T-helper 1 cell (primary cell): ENCODE results near the gene VIPR2.

Experiments
- DNase-seq, 5 donors: peaks; one replicate each; pipeline ENCODE4 v3.0.0-alpha.2; 2012 to 2020

The VIPR2 gene

DNA sequence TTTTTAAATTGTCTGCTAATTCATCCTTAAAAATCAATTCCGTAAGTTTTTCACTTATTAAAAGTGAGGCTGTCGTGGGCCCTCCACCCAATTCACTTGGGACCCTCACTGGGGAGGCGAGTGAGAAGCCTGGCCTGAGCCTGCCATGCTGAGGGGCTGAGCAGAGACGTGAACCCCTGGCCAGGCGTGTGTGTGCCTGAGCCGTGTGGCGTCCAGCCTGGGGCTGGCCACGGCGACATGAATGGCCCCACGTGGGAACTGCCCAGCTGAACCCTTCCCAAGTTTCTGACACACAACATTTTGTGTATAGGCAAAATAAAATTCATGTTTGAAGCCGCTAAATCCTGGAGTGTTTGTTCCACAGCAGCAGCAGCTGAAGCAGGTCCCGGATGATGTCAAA lies 13.0 kb upstream of the VIPR2 start:
- no peak for DNase-seq

DNA sequence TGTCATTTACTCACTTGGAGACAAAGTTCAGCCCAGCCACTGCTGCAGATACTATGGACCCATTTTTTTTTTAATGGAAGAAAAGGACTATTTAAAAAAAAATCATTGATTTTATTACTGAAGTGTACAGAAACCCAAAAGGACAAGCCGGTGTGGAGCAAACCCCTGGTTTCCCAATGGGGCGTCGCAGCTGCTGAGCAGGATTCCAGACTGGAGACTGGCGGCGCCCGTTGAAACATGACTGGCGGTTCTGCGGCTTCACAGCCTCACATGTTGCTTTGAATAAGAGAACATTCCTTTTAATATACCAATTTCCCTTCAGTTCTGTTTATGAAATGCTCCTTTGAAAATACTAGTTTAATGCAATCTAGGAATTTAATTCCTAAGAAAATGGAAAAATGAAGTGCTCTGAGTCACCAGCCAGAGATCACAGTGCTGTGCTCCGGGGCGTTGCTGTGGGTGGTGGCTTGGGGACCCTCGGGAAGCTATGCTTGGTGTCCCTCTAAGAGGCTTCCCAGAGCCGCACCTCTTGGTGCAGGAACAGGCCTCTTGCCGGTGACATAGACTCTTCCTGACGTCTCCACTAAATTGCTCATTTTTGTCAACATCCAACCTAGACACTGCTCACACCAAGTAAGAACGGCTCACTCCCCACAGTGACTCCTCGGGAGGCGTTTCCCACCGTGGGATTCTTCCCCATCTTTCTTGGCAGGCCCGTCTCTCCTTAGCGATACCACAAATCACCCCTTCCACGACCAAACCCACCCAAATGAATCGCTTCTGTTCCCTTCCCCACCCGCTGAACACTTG lies 12.0 kb upstream of the VIPR2 start:
- no peak for DNase-seq

DNA sequence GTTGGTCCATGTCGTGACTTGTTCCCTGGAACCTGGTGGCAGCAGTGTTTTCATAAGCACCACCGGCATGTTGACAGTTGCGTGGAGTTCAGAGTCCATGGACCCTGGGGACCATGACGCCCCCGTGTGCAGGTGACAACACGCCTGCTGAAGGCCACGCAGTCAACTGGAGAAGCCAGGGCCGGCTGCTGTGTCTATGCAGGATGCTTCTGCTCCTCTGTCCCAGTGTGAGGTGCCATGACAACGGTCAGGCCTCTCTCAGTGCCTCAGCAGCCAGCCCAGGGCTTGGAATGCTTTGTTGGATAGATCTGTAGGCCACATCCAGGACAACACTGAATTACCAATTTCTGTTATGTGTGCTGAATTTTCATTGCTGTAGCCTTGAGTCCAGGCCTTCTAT lies 10.7 kb upstream of the VIPR2 start:
- no peak for DNase-seq

DNA sequence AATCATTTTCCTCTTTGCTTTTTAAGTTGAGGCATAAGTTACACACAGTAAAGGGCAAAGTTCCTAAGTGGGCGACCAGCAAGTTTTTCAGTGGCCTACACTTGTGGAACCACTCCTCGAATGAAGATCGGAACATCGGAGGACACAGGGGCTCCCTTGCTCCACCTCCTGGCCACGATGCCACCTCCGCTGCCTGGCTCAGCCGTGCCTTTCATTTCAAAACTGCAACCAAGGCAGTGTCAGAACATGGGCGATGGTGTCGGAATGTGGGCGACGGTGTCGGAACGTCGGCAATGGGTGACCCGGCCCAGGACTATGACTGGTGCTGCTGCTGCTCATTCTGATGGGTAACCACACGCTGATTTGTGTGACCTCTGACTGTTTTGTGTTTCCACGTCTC lies 9.6 kb upstream of the VIPR2 start:
- DNase-seq, result no peak

DNA sequence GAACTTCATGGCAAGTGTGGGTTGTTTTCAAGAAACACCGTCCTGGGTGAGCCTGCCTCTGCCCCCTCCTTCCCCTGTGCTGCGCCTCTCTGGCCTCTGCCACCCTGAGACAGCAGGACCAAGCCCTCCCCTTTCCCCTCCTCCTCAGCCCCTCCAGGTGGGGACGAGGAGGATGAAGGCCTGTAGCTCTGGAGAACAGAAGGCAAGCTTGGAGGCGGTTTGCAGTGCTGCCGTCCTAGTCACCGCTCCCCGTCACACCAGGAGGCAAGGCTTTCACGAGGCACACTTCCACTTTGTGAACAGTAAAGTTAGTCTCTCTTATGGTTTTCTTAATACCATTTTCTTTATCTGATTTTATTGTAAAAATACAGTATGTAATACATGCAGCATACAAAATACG lies 8.8 kb upstream of the VIPR2 start:
- DNase-seq, result no peak

DNA sequence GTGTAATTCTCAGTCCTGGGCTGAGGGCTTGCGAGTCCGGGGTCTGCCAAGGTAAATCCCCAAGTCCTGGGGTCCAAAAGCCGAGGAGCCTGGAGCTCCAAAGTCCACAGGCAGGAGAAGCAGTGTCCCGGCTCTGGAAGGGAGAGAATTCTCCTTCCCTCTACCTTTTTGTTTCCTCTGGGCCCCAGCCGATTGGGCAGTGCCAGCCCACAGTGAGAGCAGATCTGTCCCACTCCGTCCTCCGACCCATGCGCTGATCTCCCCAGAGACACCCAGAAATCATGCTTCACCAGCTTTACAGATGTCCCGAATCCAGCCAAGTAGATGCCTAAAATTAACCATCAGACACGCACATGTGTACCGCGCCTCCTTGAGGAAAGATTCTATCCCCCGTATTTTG lies 8.1 kb upstream of the VIPR2 start:
- DNase-seq, result no peak

DNA sequence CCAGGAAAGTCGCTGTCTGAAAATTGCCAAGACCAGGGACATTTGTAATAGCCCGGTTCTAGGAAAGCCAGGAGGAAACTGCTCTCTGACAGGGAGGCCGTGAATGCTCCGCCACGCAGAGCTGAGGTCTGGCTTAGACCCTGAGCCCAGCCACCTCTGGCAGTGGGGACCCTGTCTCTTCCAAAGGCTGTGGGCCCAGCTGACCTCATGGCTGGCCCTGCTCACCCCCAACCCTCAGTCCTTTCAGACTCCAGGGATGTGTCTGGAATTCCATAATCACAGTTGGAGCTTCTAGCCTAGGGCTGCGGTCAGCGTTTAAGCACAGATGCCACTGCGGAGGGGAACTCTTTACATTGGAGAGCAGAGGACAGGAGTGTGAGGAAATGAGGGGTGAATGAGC lies 6.6 kb upstream of the VIPR2 start:
- no peak for DNase-seq

DNA sequence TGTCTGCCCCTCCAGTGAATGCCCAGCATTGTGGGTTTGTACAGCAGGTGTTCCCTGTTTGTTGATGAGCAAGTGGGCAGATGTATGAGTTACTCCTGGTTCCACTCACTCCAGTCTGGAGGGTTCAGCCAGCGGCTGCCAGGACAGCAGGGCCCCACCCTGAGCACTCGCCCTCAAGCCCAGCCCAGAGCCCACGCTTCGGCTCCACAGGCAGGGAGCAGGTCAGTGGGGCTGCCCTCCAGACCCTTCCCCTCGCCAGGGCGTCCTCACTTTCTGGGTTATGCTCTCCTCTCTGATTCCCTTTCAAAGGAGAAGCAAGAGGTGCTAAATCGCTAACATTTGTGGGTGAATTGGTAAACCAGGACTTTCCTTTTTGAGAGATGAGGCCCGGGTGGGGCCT lies 4.8 kb upstream of the VIPR2 start:
- no peak for DNase-seq

DNA sequence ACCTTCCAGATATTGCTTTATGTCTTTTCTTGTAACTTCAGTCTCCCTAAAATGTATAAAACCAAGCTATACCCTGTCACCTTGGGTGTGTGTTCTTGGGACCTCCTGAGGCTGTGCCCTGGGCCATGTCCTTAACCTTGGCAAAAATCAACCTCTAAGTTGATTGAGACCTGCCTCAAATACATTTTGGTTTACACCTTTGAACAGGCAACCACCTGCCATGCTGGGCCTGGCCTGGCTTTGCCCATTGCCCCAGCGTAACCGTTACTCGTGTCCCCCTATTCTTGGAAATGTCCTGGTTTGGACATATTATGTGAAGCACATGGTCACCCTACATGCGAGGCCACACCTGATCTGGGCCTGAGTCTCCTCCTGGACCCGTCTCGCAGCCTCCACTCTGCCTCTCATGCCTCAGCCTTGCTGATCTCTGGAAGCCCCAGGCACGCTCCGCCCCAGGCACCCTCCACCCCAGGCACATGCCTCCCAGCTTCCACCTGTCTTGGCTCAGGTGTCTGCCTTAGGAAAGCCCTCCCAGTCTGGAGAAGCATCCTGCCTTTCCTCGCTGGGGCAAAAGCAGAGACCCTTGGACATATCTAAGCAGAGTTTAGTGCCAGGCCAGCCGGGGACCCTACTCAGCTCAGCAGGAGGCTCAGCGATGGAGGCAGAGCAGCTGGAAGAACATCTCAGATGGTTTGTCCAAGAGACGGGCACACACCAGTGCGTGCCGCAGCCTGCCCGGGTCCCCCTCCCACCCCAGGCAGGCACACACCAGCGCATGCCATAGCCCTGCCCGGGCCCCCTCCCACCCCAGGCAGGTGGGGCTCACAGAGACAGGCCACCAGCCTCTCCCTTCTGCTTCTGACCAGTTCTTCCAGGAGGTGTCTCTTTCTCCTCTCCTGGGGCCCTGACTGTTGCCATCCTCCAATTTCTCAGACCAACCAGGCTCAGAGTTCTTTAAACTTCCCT lies 4.0 kb upstream of the VIPR2 start:
- no peak for DNase-seq

DNA sequence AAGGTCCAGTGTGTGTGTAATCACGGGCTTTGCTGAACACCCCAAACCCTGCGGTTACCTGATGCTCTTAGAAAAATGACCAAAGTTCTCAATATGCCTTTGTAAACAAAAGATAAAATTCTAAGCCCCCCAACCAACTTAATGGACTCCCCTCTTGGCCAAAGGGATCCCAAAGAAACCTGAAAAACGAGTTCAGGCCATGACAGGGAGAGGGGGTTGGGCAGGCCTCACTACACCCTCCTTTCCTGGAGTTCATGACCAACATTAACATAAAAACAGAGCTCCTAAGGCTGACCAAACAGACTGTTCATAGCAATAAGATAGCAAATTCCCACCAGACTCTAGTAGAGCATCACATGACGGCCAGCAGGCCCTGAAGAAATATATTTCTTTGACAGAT lies 3.0 kb upstream of the VIPR2 start:
- DNase-seq, result no peak

DNA sequence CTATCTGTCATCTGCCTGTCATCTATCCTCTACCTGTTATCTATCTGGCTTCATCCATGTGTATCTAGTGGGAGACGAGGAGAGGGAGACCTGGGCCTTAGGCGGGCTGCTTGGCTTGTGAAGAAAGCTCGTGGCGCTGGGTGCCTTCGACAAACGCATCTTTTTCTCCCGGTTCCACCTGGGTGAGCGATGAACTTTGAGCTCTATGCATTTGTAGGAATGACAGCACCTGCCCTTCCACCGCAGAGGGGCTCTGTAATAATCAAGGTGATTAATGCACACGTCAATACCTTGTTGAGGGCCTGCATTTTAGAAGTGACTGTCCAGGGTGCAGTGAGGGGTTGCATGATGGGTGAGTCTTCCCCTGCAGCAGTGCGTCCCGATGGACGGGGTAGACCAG lies 2.6 kb upstream of the VIPR2 start:
- DNase-seq, result no peak

DNA sequence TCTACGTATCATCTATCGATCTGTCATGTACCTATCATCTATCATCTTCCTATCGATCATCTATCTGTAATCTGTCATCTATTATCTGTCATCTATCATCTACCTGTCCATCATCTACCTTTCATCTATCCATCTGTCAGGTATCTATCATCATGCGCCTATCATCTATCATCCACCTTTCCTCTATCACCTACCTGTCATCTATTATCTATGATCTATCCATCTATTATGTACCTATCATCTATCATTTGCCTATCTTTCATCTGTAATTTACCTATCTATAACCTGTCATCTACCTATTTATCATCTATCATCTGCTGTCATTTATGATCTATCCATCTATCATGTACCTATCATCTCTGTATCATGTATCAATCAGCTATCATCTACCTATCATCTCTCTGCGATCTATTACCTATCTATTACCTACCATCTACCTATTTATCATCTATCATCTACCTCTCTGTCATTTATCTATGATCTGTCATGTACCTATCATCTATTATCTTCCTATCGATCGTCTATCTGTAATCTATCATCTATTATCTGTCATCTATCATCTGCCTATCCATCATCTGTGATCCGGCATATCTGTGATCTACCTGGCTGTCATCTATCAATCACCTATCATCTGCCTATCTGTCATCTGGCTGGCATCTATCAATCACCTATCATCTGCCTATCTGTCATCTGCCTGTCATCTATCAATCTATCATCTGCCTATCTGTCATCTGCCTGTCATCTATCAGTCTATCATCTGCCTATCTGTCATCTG lies 1.6 kb upstream of the VIPR2 start:
- DNase-seq, result no peak

DNA sequence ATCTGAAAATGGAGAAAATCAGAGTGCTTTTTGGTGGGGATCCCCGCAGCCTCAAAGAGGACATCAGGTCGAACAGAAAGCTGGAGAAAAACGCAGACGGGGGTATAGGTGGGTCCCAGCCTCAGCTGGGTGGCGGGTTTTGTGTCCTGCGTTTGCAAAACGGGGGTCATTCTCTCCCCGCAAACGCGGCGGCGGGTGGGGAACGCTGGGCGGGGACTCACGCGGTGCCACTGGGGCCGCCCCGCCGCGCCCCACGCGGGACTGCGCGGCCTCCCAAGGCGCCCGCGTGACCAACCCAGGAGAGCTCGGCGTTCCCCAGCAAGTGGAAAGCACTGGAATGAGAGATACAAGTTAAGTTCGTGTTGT lies 806 bp upstream of the VIPR2 start:
- no peak for DNase-seq

DNA sequence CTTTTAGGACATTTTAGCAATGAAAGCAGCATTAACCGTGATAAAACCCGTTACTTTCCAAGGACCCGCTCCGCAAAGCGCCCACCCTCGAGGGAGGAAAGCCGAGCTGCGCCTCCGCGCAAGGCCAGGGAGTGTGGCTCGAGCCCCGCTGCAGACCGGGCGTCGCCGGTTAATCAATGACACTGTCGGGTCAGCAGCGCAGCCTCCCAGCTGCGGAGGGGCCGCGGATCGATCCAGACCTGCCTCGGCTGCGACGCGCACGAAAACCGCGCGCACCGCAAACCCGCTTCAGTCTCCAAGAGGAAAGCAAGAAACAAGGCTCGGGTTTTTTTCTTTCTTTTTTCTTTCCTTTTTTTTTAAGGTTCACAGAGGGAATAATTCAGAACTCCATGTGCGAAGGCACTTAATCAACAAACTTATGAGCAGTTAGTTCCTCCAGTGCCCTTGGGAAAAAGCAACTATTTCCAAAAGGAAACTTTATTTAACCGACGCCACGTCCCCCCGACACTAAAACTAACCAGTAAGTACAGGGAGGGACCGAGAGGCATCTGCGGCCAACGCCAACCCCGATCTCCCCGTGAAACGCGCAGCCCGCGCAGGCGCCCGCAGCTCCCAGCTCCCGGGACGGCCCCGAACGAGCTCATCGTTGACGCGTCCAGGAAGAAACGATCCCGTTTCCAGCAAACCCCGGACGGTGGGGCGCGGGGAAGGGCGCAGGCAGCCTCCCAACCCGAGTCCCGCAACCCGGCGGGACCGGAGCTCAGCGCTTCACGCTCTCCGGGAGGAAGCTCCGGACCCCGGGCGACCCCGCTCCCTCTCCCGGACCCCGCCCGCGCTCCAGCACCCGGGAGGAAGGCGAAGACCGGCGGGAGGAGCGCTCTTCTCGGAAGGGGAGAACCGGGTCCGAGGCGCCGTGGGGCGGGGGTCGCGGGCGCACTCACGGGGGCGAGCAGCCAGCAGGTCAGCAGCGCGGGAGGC lies 598 bp downstream of the VIPR2 start:
- no peak for DNase-seq

DNA sequence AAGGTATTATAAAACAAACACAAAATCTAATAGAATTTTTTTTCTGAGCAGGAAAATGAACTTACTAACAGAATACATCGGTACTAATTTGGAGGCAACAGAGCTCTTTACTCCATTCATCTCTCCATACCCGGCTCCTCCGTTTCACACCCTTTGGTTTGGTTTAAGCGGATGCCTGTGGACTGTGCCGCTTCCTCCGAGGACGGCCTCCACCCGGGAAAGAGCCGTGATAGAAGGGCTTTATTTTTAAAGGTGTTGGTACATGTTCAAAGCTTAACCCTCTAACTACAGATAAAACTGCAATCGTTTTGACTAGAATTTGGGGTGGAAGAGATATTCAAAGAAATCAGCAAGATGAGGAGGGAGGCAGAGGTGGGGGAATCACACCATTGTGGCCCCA lies 1.9 kb downstream of the VIPR2 start:
- DNase-seq, result no peak

DNA sequence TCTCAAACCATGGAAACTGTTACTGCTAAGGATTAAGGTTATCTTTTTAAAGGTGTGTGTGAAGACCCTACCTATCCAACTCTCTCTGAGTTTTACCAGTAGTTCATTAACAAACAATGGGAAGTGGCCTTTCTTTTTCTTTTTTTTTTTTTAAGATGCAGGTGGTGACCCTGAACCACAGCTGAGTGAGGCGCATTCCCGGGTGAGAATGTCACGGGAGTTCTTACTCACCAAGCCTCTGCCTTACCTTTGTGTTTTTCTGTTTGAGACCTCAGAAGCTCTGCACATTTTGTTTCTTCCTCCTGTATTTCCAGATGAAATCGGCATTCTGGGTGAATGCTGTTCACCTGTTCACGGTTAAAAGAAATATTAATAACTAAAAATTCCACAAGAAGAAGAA lies 2.5 kb downstream of the VIPR2 start:
- DNase-seq, result no peak

DNA sequence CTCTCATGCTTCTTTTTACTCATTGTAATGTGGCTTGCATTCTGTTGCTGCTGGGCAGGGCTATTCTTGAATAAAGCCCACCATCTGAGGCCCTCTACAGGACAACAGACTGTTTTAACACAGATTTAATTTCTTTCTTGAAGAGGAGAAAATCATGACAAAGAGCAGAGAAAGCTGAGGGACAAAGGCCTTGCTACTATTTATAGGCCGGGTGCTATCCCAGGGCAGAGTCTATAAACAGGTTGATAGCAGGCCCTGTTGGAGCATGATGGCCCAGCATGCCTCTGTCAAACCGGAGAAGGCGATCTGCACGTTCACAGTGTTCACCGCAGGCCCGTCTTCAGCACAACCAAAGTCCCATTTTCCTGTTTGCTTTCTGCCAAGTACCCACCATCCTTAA lies 3.0 kb downstream of the VIPR2 start:
- no peak for DNase-seq

DNA sequence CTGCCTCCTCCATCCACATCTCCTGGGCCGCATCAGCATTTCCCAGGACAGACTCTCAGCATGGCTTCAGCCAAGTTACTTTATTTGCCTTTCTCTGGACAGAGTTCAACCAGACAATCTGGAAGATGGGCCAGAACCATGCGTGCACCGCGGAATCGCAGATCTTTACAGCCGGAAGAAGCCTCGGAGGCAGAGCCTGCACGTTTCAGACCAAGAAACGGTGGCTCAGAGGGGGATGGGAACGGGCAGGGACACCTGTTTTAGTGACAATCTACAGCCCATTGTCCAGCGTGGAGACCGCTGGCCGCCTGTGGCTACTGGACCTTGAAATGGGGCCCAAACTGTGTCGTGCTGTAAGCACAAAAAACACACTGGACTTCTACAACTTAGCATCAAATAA lies 3.5 kb downstream of the VIPR2 start:
- no peak for DNase-seq

DNA sequence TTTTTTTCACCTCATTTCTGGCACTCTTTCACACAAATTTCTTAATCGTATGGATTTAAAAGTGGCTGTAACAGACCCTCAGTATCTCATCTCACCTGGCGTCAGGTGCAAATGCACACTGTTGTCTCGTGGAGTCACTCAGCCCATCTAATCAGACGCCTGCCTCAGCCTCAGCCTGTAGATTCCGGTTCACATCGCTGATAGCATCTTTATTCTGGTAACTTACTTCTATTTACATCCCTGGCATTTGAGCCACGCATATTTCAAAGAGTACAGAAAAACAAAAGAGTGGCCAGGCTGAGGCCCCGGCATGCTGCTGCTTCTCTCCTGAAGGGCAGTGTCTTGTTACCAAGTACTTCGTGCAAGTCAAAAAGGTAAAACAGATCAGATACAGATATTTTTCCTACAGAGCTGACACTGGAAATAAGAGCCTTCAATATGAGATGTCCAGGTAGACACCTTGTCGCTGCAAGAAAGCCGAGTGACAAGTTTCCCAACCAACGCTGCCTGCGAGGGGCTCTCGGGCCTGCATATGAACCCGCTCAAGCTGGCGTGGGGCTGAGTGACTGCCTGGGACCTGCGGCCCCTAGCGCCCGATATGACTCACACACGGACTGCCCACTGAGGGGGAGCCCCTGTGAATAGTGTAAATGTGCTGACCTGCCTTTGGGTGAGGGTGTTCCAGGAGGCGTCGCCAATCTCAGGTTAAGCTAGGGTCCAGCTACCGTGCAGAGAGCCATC lies 4.3 kb downstream of the VIPR2 start:
- no peak for DNase-seq

DNA sequence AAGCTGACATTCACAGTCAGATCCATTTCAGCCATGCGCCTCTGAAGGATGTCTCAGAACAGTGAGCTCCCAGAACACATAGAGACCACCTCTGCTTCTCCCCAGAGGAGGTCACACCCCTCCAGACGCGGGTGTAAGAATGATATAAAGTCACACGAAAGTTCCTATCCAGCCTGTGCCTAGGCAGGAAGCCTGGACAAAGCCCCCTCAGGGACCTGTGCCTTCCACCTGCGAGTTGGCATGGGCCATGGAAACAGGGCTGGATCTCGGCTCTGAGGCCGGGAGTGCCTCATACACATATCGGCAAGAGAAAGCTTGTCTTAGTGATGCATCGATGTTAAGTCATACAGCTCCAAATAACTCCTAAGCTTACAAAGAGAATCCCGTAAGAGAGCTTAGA lies 5.0 kb downstream of the VIPR2 start:
- no peak for DNase-seq

DNA sequence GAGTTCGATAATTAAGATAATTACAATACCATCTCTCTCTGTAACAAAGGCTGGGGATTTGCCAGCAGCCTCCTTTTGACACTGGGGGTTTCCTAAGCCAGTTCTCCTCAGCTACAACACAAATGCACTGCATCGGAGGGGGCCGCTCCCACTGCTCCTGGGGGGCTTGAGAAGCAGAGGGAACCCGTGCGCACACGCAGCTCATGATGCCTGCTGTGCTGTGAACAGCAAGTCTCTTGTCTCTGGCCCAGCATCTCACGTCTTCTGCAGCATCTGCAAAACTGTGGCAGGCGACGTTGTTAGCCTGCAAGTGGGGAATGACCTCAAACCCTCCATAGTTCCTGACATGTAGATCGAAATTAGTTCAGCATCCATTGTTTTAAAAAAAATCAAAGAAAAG lies 5.5 kb downstream of the VIPR2 start:
- no peak for DNase-seq
